SK-MEL-5 (cell line): ENCODE results near the gene ZNF175. TPM values are rescaled to one million over a fixed set of nuclear protein-coding genes. Genes with fewer than 3 reads are reported as not detected.

ENCODE experiments used
- total RNA-seq: library from RNA; depleted of rRNA; stranded (reverse); fragments of >200 nt; shearing (Covaris generic); gene quantifications from 2 replicates; pipeline ENCODE4 v1.2.3, GENCODE V29; 2014; rRNA removed

Gene ZNF175
- total RNA-seq, 1 experiment from 2014 or later, result 3.0 TPM

Other genes starting within 250 kb of the ZNF175 start
- 0.75 and 0.77 TPM in 2 replicates for gene VSIG10L, start 229.1 kb upstream of the ZNF175 start, total RNA-seq
- gene ETFB, start 204.9 kb upstream of the ZNF175 start, total RNA-seq, result 127 and 138 TPM in 2 replicates
- not detected in 2 replicates for gene CLDND2, start 202.3 kb upstream of the ZNF175 start, total RNA-seq
- gene NKG7, start 198.6 kb upstream of the ZNF175 start, total RNA-seq, result not detected in 2 replicates
- gene LIM2, start 183.3 kb upstream of the ZNF175 start, total RNA-seq, result not detected in 2 replicates
- not detected in 2 replicates for gene C19orf84, start 180.7 kb upstream of the ZNF175 start, total RNA-seq
- gene SIGLEC10, start 153.6 kb upstream of the ZNF175 start, total RNA-seq, result not detected in 2 replicates
- not detected in 2 replicates for gene SIGLEC8, start 112.8 kb upstream of the ZNF175 start, total RNA-seq
- gene CEACAM18, start 92.7 kb upstream of the ZNF175 start, total RNA-seq, result not detected in 2 replicates
- gene SIGLEC12, start 69.5 kb upstream of the ZNF175 start, total RNA-seq, result not detected in 2 replicates
- not detected in 2 replicates for gene SIGLEC6, start 39.6 kb upstream of the ZNF175 start, total RNA-seq
- gene SIGLEC5, start 59.1 kb downstream of the ZNF175 start, total RNA-seq, result not detected in 2 replicates
- gene SIGLEC14, start 75.5 kb downstream of the ZNF175 start, total RNA-seq, result not detected in 2 replicates
- gene SPACA6, start 122.0 kb downstream of the ZNF175 start, total RNA-seq, result 2.0 and 3.5 TPM in 2 replicates
- gene HAS1, start 152.7 kb downstream of the ZNF175 start, total RNA-seq, result not detected in 2 replicates
- not detected in 2 replicates for gene FPR1, start 180.6 kb downstream of the ZNF175 start, total RNA-seq
- not detected in 2 replicates for gene FPR2, start 189.9 kb downstream of the ZNF175 start, total RNA-seq
- gene FPR3, start 223.9 kb downstream of the ZNF175 start, total RNA-seq, result not detected in 2 replicates